Trophoblast cell (in vitro differentiated cells and primary cell): ENCODE measurements around the gene LPCAT1.

Experiments
- DNase-seq, 2 donors: peaks; one replicate each; pipeline ENCODE4 v3.0.0-alpha.2; 2016
- H2AFZ ChIP-seq: 2 replicates; pipeline ENCODE4 v1.6.1; 2013; ENCODE audit warnings: low read length, moderate library complexity, mild to moderate bottlenecking; ENCODE audit not compliant: insufficient read depth, poor library complexity
- H2AK5ac ChIP-seq: 2 replicates; pipeline ENCODE4 v1.6.1; 2013; ENCODE audit warnings: mild to moderate bottlenecking, low read length
- H2BK120ac ChIP-seq: 2 replicates; pipeline ENCODE4 v1.6.1; 2013; ENCODE audit warnings: low read length, mild to moderate bottlenecking, moderate library complexity; ENCODE audit not compliant: insufficient read depth, poor library complexity
- H2BK12ac ChIP-seq: 2 replicates; pipeline ENCODE4 v1.6.1; 2013; ENCODE audit warnings: mild to moderate bottlenecking, low read length, moderate library complexity
- H2BK5ac ChIP-seq: 2 replicates; pipeline ENCODE4 v1.6.1; 2013; ENCODE audit warnings: low read length, low read depth, moderate library complexity, mild to moderate bottlenecking; ENCODE audit not compliant: poor library complexity
- H3K14ac ChIP-seq: 2 replicates; pipeline ENCODE4 v1.6.1; 2013; ENCODE audit warnings: mild to moderate bottlenecking, low read length
- H3K18ac ChIP-seq: 2 replicates; pipeline ENCODE4 v1.6.1; 2013; ENCODE audit warnings: mild to moderate bottlenecking, low read length
- H3K23ac ChIP-seq: 2 replicates; pipeline ENCODE4 v1.6.1; 2013; ENCODE audit warnings: low read length
- H3K27ac ChIP-seq: 2 replicates; pipeline ENCODE4 v1.5.1; 2013; ENCODE audit warnings: low read depth, mild to moderate bottlenecking, inconsistent platforms, low read length, moderate library complexity
- H3K27me3 ChIP-seq: 2 replicates; pipeline ENCODE4 v1.6.1; 2013; ENCODE audit warnings: inconsistent platforms, mild to moderate bottlenecking, low read length, moderate library complexity; ENCODE audit not compliant: insufficient read depth
- H3K36me3 ChIP-seq, 2 experiments: 1 replicate in 1 of 2; 2 replicates in 1 of 2; pipeline ENCODE4 v1.6.1; 2013; ENCODE audit warnings: low read length in 2 of 2, mild to moderate bottlenecking in 2 of 2, moderate library complexity in 1 of 2; ENCODE audit not compliant: insufficient read depth in 2 of 2, control insufficient read depth in 1 of 2
- H3K4ac ChIP-seq: 2 replicates; pipeline ENCODE4 v1.6.1; 2013; ENCODE audit warnings: low read depth, mild to moderate bottlenecking, low read length, moderate library complexity
- H3K4me1 ChIP-seq, 2 experiments: 1 replicate in 1 of 2; 2 replicates in 1 of 2; pipeline ENCODE4 v1.6.1; 2013; ENCODE audit warnings: low read length in 2 of 2, mild to moderate bottlenecking in 2 of 2, moderate library complexity in 1 of 2; ENCODE audit not compliant: insufficient read depth in 2 of 2, control insufficient read depth in 1 of 2
- H3K4me2 ChIP-seq: 2 replicates; pipeline ENCODE4 v1.6.1; 2013; ENCODE audit warnings: inconsistent platforms, mild to moderate bottlenecking, low read length, moderate library complexity
- H3K4me3 ChIP-seq: 2 replicates; pipeline ENCODE4 v1.5.1; 2013; ENCODE audit warnings: mild to moderate bottlenecking, low read depth, low read length, inconsistent platforms
- H3K79me1 ChIP-seq: one replicate; pipeline ENCODE4 v1.6.1; 2013; ENCODE audit warnings: low read length
- H3K79me2 ChIP-seq: 2 replicates; pipeline ENCODE4 v1.6.1; 2013; ENCODE audit warnings: low read length, mild to moderate bottlenecking; ENCODE audit not compliant: control insufficient read depth, insufficient read depth, poor library complexity
- H3K9ac ChIP-seq: 2 replicates; pipeline ENCODE4 v1.6.1; 2013; ENCODE audit warnings: mild to moderate bottlenecking, low read length
- H3K9me3 ChIP-seq: 2 replicates; pipeline ENCODE4 v1.6.1; 2013; ENCODE audit warnings: low read depth, mild to moderate bottlenecking, control low read depth, inconsistent platforms, low read length; ENCODE audit not compliant: insufficient read depth
- H4K12ac ChIP-seq: 2 replicates; pipeline ENCODE4 v1.6.1; 2013; ENCODE audit warnings: low read depth, mild to moderate bottlenecking, low read length, moderate library complexity
- H4K8ac ChIP-seq: 2 replicates; pipeline ENCODE4 v1.6.1; 2013; ENCODE audit warnings: low read depth, mild to moderate bottlenecking, low read length, moderate library complexity
- H4K91ac ChIP-seq: one replicate; pipeline ENCODE4 v1.6.1; 2013; ENCODE audit warnings: low read depth, mild to moderate bottlenecking, low read length, moderate library complexity
- WGBS: extraction: QIAGEN DNeasy Blood & Tissue Kit; methylation state at CpG from one replicate; pipeline ENCODE4 v1.1.7; 2013; ENCODE audit warnings: missing lambda C conversion rate; ENCODE audit not compliant: insufficient read length, insufficient coverage; ENCODE audit errors: extremely low coverage; 5-methylcytosine and 5-hydroxymethylcytosine counted together

Gene LPCAT1

GRCh38 chr5:1492757-1493156, 31.0 kb downstream of the LPCAT1 start:
- no peak for DNase-seq
- Histone ChIP-seq H3K4me2 (no peak overlapping the region), H2BK5ac (no peak overlapping the region), H3K14ac (no peak overlapping the region), H3K9ac (no peak overlapping the region), H3K27me3 (no peaks in the 10 kb centered on the region), H4K12ac (no peak overlapping the region), H3K79me2 (no peaks in the 10 kb centered on the region), H2BK120ac (no peak overlapping the region), H3K23ac (no peak overlapping the region), H4K8ac (no peak overlapping the region), H3K27ac (no peak overlapping the region), H3K79me1 (no peaks in the 10 kb centered on the region), H3K9me3 (peaks cover 2% of the 10 kb centered on the region), H2AK5ac (no peak overlapping the region), H4K91ac (no peak overlapping the region), H3K4me1 (peaks cover 0 to 4% of the 10 kb centered on the region in 2 experiments), H3K18ac (no peak overlapping the region), H2BK12ac (no peak overlapping the region), H3K4me3 (no peak overlapping the region), H3K4ac (no peak overlapping the region), H2AFZ (no peak overlapping the region), H3K36me3 (peaks cover 79 to 84% of the 10 kb centered on the region in 2 experiments)
- no CpG with 5 or more reads among the region's 12 CpGs for WGBS

- no peak overlapping the region for H2BK120ac ChIP-seq
Measured at GRCh38 chr5:1490376-1490775, 33.4 kb downstream of the LPCAT1 start.

DNA sequence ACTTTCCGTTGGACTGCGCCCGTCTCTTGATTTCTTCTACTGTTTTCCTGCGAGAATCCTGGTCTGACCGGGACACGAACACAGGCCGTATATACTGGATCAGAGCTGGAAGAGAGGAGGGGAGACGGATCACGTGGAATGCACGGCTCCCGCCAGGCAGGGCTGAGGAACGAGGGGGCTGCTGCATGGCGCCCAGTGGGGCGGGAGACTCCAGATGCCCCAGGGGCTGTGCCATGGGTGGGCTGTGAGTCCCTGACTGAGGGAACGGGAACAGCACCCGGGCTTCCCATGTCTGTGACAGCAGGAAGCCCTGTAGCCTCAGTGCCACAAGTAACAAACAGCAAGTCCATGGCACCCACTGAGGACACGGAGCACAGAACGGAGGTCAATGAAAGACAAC, 34.0 kb downstream of the LPCAT1 start:
- H3K27me3 ChIP-seq: no peaks in the 10 kb centered on the region
- no peak overlapping the region for H3K27ac ChIP-seq
- H3K23ac ChIP-seq: no peak overlapping the region
- peaks cover 93% of the 10 kb centered on the region in 2 experiments for H3K36me3 ChIP-seq
- no peak for DNase-seq
- no peaks in the 10 kb centered on the region for H3K4me1 ChIP-seq
- no peak overlapping the region for H4K91ac ChIP-seq
- H3K79me2 ChIP-seq: no peaks in the 10 kb centered on the region
- H2BK120ac ChIP-seq: no peak overlapping the region
- peak overlapping the region; percentile 36 for H3K9ac ChIP-seq
- H3K4me2 ChIP-seq: no peak overlapping the region
- H2BK5ac ChIP-seq: no peak overlapping the region
- H3K18ac ChIP-seq: no peak overlapping the region
- peaks cover 2% of the 10 kb centered on the region for H3K9me3 ChIP-seq
- H2BK12ac ChIP-seq: no peak overlapping the region
- no peak overlapping the region for H3K4ac ChIP-seq
- no peak overlapping the region for H2AFZ ChIP-seq
- no peak overlapping the region for H3K14ac ChIP-seq
- no peak overlapping the region for H2AK5ac ChIP-seq
- no peak overlapping the region for H4K8ac ChIP-seq
- WGBS: no CpG with 5 or more reads among the region's 18 CpGs
- no peak overlapping the region for H4K12ac ChIP-seq
- H3K79me1 ChIP-seq: no peaks in the 10 kb centered on the region
- H3K4me3 ChIP-seq: no peak overlapping the region

More at GRCh38 chr5:1490376-1490775, 33.4 kb downstream of the LPCAT1 start:
- no peak overlapping the region for H3K4me2 ChIP-seq
- no peaks in the 10 kb centered on the region for H3K79me2 ChIP-seq
- no peak overlapping the region for H3K4ac ChIP-seq
- DNase-seq: no peak
- no peak overlapping the region for H4K12ac ChIP-seq
- H3K27me3 ChIP-seq: no peaks in the 10 kb centered on the region
- no CpG with 5 or more reads among the region's 12 CpGs for WGBS
- H4K8ac ChIP-seq: no peak overlapping the region
- H3K36me3 ChIP-seq: peaks cover 91 to 92% of the 10 kb centered on the region in 2 experiments
- H2BK12ac ChIP-seq: no peak overlapping the region
- peaks cover 2% of the 10 kb centered on the region for H3K9me3 ChIP-seq
- H4K91ac ChIP-seq: no peak overlapping the region
- no peak overlapping the region for H2BK5ac ChIP-seq
- H2AK5ac ChIP-seq: no peak overlapping the region
- no peaks in the 10 kb centered on the region for H3K4me1 ChIP-seq
- H3K79me1 ChIP-seq: no peaks in the 10 kb centered on the region
- H2AFZ ChIP-seq: no peak overlapping the region
- no peak overlapping the region for H3K14ac ChIP-seq
- H3K27ac ChIP-seq: no peak overlapping the region
- H3K4me3 ChIP-seq: no peak overlapping the region
- no peak overlapping the region for H3K9ac ChIP-seq
- no peak overlapping the region for H3K23ac ChIP-seq
- H3K18ac ChIP-seq: no peak overlapping the region

- no peaks in the 10 kb centered on the region for H3K9me3 ChIP-seq
- H3K4me3 ChIP-seq: no peak overlapping the region
- no peaks in the 10 kb centered on the region for H3K79me1 ChIP-seq
- no peak overlapping the region for H3K4me2 ChIP-seq
- no peaks in the 10 kb centered on the region for H3K27me3 ChIP-seq
- no peak overlapping the region for H3K23ac ChIP-seq
- peaks cover 89 to 92% of the 10 kb centered on the region in 2 experiments for H3K36me3 ChIP-seq
- peak in 1 of 2 donors; percentile 26 for DNase-seq
- no peak overlapping the region for H2BK120ac ChIP-seq
- H3K14ac ChIP-seq: no peak overlapping the region
- no peak overlapping the region for H2AFZ ChIP-seq
- no peak overlapping the region for H2AK5ac ChIP-seq
- WGBS: no CpG with 5 or more reads among the region's 14 CpGs
- H2BK5ac ChIP-seq: no peak overlapping the region
- no peaks in the 10 kb centered on the region for H3K4me1 ChIP-seq
- H3K9ac ChIP-seq: no peak overlapping the region
- no peaks in the 10 kb centered on the region for H3K79me2 ChIP-seq
- no peak overlapping the region for H4K12ac ChIP-seq
- H2BK12ac ChIP-seq: no peak overlapping the region
- H3K18ac ChIP-seq: no peak overlapping the region
- H3K27ac ChIP-seq: no peak overlapping the region
- no peak overlapping the region for H4K8ac ChIP-seq
- no peak overlapping the region for H4K91ac ChIP-seq
- H3K4ac ChIP-seq: no peak overlapping the region
Measured at GRCh38 chr5:1488882-1489680, 34.7 kb downstream of the LPCAT1 start.
